HG02610 (cell line): ENCODE measurements around the gene ARL2BP.
A peak's percentile ranks its signal among the peaks of the same experiment; 100 is the strongest.

Source experiments
- ATAC-seq: cut with Tn5 transposase; IDR thresholded peaks from one replicate; pipeline ENCODE4 v1.9.1; 2021; ENCODE audit warnings: mild to moderate bottlenecking, moderate library complexity; ENCODE audit not compliant: unreplicated experiment

Gene ARL2BP

DNA sequence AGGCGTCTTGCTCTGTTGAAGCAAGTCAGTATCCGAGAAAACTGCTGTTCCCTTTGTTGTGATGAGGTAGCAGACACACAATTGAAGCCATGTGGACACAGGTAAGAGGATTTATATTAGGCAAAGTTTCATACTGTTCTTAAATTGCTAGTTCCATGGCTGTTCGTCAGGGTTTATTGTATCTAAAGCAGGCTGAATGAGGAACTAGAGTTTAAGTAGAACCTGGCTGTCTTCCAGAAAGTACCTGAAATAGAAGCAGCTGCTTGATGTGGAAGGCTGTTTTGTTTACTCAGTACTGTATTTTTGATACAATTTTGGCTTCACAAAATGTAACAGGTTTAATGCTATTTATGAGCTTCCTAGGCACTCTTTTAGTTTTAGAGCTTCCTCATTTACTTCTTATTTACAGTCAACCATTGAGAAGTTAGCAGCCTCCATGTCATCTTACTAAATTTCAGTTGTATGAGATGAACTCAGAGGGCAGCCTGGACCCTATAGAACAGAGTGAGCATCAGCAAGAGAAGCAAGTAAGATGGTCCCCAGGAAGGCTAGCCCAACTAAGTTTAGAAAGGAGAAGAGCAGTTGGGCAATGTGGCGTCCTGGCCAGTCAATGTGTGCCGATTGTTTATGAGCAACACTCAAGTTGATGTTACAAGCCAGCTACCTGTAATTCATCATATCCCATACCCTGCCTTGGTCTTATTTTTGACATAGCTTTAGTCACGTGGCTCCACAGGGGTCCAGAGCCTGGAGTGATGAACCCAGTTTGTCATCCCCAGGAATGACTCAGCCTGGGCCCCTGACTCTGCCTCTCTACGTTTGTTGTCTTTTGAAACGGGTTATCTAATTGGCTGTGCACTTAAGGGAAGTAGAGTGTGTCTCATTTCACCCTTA, 9.7 kb upstream of the ARL2BP start:
- ATAC-seq = no peak

DNA sequence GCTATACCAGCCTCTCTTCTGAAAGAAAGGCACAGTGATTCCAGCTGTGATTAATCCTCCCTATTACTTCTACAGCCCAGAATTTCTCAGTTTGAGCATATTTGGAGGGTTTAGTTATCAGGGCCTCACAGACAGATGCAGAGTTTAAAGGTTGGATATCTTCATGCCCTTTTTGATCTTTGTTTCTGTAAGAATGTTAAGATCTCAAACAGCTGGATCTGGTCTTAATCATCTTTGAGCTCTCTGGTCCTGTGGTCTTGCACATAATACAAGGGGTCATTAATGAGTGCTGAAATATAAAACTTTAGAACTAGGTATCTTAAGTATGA, 9.1 kb upstream of the ARL2BP start:
- no peak for ATAC-seq

DNA sequence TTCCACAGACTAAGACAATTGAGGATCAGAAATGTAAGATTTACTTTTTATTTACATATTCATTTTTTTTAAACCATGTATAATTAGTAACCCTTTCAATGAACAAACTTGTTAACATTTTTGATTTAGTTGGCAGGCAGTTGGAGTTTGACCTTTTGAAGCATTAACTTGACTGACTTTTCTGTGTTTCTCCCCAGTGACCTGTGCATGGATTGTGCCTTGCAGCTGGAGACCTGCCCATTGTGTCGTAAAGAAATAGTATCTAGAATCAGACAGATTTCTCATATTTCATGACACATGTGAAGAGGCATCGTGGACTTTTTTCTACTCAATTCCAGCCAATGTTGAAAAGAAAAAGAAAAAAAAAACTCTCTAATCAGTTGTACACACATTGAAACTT, 6.4 kb upstream of the ARL2BP start:
- ATAC-seq = no peak

- ATAC-seq = peak; percentile 45
Observed at GRCh38 chr16:57239107-57239506, 6.0 kb upstream of the ARL2BP start.

DNA sequence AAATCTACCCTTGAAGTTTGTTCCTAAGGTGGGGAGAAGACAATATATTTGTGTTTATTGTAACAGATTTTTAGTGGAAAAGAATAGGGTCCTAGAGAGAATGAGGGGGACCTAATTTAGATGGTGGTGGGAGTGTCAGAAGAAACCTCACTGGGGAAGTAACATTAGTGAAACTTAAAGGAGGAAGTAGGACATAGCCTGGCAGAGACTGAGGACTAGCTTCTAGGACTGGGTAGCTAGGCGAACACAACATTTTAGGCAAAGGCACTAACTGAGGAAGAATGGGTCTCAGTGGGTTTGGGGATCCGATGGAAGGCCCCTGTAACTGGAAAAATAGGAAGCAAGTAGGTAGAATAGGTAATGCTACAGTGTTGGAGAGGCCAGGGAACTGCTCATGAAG, 4.2 kb upstream of the ARL2BP start:
- ATAC-seq = no peak

DNA sequence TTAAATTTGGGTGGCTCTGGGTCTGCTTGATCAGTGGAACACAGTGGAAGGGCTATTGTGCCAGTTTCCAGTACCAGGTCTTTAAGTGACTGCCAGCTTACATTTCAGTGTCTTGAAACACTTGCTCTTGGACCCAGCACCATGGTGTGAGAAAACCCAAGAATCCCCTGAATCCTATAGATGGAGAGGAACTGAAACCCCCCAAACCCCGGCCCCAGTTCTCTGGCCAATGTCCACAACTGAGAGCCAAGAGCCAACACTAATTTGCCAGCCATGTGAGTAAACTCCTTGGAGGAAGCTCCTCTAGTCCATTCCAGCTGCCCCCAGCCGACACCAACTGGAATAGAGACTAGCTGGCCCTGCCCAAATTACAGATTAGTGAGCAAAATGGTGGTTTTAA, 2.4 kb upstream of the ARL2BP start:
- ATAC-seq = no peak

GRCh38 chr16:57244463-57244766, 644 bp upstream of the ARL2BP start:
- ATAC-seq = peak; percentile 26

GRCh38 chr16:57245472-57246113, 534 bp downstream of the ARL2BP start:
- no peak for ATAC-seq

DNA sequence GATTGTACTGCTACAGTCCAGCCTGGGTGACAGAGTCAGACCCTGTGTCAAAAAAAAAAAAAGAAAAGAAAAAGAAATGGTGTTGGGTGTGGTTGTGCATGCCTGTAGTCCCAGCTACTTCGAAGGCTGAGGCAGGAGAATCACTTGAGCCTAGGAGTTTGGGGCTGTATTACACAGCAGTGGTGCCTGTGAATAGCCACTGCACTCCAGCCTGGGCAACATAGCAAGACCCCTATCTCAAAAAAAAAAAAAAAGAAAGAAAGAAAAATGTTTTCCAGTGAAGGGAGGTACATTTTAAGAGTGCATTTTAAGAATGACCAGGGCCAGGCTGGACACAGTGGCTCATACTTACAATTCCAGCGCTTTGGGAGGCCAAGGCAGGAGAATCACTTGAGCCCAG, 6.3 kb downstream of the ARL2BP start:
- no peak for ATAC-seq

GRCh38 chr16:57252148-57252721, 7.2 kb downstream of the ARL2BP start:
- no peak for ATAC-seq

GRCh38 chr16:57253466-57253865, 8.4 kb downstream of the ARL2BP start:
- ATAC-seq = no peak

DNA sequence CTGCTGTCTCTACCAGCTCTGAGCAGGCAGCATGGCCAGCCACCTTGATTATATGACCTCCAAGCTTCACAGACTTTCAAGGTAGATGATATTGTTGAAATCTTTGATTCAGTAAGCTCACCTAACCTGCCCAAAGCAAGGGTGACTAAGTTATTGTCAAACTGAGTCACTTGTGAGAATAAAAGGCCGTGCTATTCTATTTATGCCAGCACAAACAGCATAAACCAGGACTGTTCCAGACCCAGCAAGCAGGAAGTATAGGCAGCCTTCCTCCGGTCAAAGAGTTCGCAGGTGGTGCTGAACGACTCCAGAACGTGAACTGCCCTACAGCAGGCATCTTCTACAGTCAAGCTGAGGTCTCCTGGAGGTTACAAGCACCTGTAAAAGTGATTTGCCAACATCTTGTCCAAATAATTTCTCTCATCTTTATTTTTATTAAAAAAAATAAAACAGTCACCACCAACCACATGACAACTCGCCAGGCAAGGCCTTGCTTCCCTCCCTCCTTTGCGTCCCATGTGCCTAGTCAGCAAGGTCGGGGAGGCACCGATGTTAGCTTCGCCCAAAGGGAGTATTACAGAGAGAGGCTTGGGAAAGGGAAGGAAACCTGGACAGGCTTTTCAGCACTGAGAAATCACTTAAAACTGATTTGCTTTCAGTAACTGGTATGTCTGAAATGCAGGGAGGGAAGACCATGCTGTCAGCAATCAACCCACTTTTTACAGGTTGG, 10.8 kb downstream of the ARL2BP start:
- ATAC-seq = no peak

DNA sequence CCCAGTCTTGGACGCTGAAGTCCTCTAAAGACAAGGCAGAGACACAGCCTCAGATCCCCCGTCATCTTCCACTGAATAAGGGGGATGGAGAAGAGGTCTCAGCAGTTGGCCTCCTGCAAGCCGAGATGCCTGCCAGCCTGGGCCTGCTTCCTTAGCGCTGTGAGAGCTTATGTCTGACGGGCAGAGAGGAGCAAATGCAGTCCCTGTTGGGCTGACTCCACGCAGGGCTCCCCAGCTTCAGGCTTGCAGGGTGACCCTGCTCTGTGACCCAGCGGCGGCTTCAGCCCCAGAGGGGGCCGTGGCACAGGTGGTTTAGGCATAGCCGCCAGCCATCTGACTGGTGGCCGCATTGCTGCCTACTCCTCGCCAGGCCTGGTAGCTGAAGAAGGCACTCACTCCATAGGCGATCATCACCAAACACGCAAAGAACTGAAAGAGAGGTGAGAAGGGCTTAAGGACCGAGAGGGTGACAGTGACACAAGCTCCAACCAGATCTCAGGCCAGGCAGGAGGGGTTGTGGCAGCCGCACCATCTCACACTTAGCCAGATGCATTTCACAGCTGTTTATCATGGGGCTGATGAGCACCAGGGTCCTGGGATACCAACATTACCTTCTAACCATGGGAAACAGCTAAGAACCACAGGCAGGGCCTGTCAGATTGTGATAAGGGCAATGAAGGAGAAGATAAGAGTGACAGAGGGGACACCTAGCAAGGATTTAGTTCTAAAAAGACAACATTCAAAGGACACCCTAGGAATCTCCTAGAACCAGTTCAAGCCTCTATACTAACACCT, 11.7 kb downstream of the ARL2BP start:
- ATAC-seq = no peak

- no peak for ATAC-seq
Observed at GRCh38 chr16:57257455-57258070, 12.5 kb downstream of the ARL2BP start.

DNA sequence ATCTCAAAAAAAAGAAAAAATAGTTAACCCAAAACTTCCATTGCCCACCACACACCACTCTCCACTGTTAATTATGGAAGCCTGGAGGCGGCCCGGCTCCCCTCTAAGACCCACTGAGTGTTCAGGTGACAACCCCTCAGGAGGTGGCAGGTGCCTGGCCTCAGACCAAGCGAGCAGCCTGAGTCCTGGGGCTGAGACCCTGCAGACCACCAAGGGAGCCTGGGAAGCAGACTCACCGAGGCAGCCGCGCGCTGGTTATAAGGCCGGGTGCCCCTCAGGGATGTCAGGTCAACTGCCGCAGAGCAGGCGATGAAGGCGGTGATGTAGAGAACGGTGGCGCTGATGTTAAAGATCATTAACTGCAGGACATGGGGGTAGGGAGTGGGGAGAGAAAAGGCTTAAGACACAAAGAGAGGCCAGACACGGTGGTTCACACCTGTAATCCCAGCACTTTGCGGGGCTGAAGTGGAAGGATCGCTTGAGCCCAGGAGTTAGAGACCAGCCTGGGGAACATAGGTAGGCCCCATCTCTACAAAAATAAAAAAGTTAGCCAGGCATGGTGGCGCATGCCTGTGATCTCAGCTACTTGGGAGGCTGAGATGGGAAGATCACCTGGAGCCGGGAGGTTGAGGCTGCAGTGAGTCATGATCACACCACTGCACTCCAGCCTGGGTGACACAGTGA, 13.3 kb downstream of the ARL2BP start:
- ATAC-seq = no peak

DNA sequence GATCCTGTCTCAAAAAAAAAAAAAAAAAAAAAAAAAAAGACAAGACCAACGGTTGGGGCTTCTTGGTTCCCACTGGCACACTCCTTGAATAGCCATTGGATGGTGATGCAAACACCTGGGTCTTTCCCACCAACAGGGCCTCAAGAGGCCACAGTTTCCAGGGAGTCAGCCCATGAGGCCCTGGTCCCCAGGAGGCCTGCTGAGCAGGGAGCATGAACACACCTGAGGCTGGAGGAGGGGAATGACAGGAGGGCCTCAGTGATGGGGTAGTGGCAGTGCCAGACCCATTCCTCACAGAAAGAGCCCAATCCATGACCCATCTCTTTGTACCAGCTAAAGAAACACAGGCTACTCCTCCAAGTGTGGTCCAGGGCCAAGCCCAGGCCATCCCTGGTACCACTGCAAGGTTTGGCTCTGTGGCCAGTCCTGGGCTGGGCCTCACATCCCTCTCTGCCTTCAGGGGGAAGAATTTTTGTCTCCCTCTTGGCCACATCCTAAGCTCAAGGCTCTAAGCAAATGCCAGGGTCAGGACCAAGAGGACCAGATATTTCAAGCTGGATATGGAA, 13.9 kb downstream of the ARL2BP start:
- ATAC-seq = no peak

DNA sequence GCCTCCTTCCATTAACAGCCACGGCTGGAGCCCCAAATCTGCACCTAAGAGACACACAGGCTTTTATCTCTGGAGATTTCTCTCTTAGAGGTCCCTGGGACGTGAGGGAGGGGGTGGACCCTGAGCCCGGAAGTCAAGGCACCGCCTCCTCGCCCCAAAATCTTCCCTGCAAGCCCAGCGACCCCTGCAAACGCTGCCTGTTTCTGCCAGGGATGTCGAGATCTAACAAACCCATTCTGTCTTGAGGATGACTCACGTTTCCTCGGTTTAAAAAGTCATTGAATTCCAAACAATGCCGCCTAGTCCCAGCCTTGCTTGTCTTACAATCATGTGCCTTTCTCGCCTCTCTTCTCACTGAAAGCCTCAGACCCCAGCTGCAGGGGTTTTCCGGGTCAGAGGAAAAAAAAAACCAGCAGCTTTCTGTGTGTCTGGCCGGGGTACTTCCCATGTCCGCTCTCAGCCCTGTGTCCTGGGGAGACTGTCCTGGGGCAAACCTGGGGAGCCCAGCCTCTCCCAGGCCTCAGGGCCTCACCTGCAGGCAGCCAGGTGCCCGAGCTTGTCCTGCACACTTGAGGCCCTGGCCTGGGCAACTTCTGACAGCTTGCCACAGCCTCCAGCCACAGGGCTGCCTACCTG, 15.4 kb downstream of the ARL2BP start:
- peak; percentile 47 for ATAC-seq

GRCh38 chr16:57261806-57262205, 16.7 kb downstream of the ARL2BP start:
- ATAC-seq = no peak
